Stimulated activated CD4-positive, alpha-beta T cell treated with anti-CD3 and anti-CD28 coated beads, Interleukin-12 subunit alpha, Interleukin-12 subunit beta, amount 100 ng/mL, for 24 hours (primary cell): ENCODE measurements around the gene WIPF3.

Source experiments
- DNase-seq, 2 experiments: peaks; one replicate each; pipeline ENCODE4 v3.0.0-alpha.2; 2020; ENCODE audit warnings: low read depth in 2 of 2

Gene WIPF3

DNA sequence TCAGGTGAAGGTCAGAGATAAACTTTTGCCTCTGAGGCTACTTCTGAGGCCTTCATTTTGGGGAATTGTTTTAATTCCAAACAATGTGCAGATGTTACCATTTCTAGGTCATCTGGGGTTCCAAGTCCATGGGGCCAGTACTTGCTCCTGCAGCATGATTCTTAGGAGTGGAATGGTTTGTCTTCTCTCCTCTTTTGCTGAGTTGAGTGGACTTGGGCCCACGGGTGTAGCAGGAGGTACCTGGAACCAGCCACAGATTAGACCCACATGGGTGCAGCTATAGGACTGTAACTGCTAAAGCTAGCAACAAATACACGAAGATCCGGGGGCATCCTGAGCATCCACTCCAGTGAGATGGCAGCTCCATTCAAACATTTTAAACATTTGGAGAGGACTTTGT lies 41.6 kb downstream of the WIPF3 start:
- DNase-seq, result no peak

DNA sequence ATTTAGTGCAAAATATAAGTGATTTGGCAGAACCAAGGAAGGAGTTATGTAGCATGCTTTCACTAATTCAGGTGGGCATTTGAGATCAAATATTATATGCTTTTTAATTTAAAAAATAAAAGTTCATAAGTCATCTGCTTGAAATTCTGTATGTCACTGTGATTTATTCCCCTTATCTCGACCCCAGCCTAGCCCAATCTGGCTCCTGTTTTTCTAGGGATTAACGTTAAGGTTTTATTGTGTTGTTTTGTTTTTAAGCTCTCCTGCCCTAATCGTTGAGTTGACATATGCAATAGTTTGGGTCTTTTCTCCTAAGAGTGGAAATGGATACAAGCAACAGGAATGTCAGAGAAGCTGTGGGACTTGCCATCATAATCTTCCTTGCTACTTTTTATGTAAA lies 42.6 kb downstream of the WIPF3 start:
- no peak for DNase-seq

DNA sequence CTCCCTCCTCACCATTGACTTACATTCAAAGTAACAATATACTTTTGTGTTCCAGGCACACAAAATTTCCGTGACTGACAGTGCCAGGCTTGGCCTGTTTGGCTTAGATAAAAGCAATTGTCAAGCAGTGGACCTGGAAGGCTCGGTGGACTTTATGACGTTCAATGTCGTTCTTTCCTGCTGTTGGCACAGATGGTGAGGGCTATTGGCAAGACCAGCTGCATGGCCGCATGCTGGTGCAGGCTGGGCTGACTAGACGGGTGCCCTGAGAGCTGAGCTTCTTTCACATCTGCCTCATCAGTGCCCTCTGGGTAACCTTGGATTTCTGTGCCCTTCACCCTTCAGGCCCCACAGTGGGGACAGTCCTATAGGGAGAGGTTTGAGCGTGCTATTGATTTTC lies 45.2 kb downstream of the WIPF3 start:
- DNase-seq, result no peak

- DNase-seq, result no peak
Observed at GRCh38 chr7:29852457-29852856, 46.1 kb downstream of the WIPF3 start.

- no peak for DNase-seq
Observed at GRCh38 chr7:29853072-29853471, 46.8 kb downstream of the WIPF3 start.

DNA sequence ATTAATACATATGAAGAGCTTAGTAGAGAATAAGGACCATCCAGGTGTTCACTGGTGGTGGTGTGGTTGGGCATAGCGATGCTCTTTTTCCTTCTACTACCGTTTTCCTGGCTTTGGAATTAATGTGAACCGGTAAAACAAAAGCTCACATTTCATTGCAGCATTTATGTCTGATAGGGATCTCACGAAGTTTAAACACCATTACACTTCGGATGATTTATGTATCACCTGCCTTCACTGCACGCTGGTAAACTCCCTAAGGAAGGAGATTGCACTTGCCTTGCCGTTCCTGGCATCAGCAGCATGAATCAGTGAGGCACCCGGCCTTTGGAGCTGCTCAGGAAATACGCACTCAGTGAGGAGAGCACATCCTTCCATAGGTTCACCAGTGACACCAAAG lies 47.5 kb downstream of the WIPF3 start:
- DNase-seq, result no peak

GRCh38 chr7:29854257-29854938 lies 48.1 kb downstream of the WIPF3 start:
- DNase-seq, result no peak

DNA sequence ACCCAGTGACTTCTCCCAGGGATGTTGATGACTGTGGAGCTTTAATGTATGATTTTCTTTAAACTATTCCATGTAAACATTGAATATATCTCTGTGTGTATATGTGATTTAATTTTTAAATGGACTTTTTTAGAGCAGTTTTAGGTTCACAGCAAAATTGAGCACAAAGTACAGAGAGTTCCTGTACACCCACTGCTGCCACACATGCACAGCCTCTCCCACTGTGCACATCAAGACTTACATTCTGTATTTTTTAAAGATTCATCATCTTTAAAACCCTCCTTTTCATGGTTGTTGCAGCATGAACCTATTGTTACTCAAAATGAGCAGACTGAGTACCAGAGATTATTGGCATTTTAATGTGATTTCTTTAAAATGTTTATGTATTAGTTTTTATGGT lies 51.3 kb downstream of the WIPF3 start:
- DNase-seq, result no peak

GRCh38 chr7:29858191-29858951 lies 52.1 kb downstream of the WIPF3 start:
- no peak for DNase-seq

- DNase-seq, result no peak
Observed at GRCh38 chr7:29859104-29859503, 52.8 kb downstream of the WIPF3 start.

DNA sequence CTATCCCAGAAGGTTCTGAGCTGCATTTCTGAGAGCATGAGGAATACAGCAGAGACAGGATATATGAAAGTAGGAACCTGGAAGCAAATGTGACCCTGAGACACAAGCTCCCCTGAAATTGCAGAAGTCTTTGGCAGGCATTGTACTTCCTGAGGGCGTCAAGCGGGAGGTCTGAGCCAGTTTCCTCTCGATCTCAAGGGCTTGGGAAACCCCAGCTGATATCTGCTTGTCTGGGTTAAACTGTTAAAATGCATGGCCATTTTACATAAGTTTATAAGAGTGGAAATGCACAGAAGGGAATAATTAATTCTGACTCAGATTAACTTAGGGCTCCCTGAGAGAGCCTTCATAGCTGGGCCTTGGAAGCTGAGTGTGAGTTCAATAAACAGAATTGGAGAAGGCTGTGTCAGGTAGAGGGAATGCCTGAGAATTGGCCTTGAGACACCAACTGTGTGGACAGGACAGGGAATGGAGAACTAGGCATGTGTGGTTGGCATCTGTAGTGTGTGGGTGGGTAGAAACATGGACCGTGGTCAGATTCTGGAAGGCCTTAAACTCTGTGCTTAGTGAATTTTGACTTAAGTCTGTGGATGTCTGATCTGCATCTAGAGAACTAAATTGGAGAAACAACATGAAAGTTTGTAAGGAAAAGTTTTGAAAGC lies 53.3 kb downstream of the WIPF3 start:
- no peak for DNase-seq

DNA sequence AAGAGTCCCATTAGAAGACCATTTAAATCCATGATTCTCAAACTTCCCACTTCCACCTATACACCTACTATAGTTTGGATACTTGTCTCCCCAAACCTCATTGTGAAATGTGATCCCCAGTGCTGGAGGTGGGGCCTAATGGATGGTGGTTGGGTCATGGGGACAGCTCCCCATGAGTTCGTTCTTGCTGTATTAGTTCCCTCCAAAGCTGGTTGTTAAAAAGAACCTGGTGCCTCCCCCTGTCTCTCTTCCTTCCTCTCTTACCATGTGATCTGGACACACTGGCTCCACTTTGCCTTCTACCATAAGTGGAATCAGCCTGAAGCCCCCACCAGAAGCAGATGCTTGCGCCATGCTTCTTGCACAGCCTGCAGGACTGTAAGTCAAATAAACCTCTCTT lies 53.9 kb downstream of the WIPF3 start:
- DNase-seq, result no peak

GRCh38 chr7:29861884-29862283 lies 55.6 kb downstream of the WIPF3 start:
- no peak for DNase-seq

DNA sequence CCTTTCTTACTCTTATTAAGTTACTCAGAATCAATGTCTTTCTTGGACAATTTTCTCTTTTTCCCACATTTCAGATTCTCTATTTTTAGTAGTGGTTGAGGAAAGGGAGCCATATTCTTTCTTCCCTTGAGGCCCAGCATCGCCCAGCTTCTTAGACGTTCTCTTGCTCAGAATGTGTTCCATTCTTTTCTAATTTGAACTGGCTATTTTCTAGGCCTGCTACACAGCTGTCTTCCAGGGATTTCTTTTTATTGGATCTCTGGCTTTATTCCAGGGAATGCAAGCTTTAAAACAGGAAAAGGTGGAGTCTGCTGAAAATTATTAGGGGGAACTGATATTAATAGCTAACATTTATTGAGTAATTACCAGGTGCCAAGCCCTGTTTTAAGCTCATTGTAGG lies 58.3 kb downstream of the WIPF3 start:
- DNase-seq, result no peak

- no peak for DNase-seq
Observed at GRCh38 chr7:29865526-29865925, 59.2 kb downstream of the WIPF3 start.

GRCh38 chr7:29866490-29866930 lies 60.2 kb downstream of the WIPF3 start:
- DNase-seq, result no peak

DNA sequence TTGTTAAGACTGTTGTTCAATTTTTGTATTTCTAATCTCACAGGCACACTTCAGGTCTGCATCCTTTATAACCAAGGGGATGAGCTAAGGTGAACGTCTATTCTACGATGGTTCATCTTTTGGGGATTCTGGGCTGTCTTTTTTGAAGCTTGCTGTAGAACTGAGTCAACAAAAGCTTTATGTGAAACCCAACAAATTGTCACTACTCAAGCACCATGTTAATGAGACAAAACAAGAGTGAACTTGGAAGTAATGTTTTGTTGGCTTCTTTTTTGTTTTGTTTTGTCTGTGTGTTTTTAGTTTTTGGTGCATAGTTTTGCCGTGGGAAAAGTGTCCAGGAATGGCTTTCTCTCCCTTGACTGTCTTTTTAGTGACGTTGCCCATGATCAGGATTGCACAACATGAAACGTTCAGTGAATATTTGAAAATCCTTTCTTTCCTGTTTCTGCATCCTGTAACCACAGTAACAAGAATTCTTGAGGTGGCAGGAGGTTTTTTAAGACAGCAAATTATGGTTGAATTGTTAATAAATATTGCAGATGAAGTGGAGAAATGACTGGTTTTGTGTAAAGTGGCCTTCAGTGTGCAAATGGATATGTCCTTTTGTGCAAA lies 65.6 kb downstream of the WIPF3 start:
- DNase-seq, result no peak

DNA sequence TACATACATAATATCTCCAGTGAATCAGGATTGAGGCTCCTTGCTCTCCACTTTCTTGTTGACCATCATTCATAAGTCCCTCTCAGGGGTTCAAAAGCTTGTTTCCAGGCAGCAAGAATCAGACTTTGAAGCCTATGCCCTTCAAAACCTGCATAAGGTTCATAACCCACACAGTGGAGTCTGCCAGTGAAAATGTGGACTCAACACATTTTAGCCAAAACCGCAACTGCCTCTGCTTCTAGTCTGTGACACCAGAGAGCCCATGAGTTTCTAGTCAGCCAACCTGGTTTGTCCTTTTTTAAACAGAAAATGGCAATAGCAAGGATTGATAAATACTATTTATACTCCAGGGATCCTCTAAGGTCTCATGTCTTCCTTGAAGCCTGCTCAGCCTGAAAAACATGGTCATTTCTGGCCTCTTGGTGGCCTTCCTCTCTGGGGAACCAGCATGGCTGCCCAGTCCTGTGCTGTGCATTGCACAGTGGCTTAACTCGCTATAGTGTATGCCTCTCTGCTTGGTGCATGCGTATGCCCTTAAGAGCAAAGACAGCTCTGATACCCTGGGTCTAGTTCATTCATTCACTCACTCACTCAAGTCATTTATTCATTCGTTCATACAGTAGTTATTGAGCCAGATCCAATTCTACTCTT lies 67.5 kb downstream of the WIPF3 start:
- no peak for DNase-seq

DNA sequence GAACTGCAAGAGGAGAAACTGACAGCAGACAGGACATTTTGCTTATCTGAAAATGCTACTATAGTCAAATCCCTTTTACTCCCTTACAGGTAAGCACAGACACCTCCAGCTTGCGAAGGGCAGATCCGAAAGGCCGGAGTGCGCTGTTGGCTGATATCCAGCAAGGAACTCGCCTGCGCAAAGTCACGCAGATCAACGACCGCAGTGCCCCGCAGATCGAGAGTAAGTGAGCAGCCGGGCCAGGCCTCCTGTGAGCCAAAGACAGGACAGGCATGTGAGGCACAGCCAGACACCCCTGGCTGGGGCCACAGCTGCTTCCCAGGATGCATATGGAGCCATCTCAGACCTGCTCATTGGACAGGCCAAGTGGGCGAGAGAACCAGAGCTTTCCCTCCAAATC lies 69.4 kb downstream of the WIPF3 start:
- DNase-seq, result no peak

DNA sequence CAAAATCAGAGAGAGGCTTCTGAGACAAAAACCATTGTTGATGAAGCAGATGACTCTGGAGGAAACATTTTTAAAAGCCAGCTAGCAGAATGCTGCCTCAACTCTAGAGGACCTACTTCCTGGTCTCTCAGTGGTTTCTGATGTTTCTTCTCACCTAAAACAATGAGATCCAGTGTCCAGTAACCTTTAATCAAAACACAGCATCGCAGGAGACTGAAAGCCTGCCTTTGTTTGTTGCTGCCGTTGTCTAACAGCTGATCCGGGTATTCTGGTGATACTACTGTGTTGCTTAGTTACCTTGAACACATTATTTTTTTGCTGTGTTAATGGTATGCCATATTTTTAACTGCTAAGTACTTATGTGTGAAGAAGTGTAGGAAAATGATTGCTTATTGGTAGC lies 70.9 kb downstream of the WIPF3 start:
- DNase-seq, result no peak

DNA sequence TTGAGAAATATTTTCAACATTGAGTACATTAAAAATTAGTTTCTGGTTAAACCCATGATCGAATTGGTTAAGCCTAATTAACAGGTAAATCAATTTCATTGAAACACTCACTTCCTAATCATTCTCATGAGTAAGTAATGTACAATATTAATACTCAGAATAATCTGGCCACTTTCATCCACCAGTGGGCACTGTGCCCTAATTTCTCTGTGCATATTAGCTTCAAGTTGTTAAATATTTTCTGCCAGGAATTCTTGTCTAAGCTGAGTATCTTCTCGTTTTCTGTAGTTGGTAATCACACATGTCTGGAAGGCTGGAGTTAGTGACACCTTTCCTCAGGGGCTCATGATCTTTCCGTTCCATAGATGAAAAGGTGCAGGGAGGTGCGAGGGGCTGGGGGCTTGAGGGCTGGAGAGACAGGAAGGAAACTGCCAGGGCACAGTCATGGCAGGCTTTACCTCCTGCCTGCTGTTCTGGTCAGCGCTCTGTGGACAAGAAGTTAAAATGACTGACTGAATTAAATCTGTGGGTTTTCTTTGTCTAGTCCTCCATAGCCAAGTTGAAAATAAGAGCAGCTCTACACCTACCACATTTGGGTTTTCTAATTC lies 71.9 kb downstream of the WIPF3 start:
- DNase-seq, result peak in 1 of 2 experiments; percentile 6

- DNase-seq, result no peak
Observed at GRCh38 chr7:29879609-29880008, 73.3 kb downstream of the WIPF3 start.
